ENCODE data around the gene DPY19L3.
A peak's percentile ranks its signal among the peaks of the same experiment; 100 is the strongest.

DPY19L3 gene

DNA sequence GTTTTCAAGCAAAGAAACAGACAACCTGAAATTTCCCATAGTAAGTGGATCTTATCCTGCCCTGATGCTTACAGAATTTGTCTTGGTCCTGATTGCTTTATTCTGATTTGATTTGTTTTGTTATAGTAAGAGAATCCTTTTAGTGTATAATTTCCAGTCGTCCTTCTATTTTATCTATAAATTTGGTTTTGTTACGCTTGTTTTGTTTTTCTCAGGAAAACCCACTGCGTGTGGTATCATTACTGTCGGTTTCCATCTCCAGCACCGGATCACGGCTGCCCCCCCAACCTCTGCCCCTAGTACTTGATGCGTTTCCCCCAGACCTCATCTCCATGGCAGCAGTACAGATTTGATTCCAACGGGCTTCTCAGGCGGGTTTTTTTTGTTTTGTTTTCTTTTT lies 117.4 kb downstream of the DPY19L3 start:
- DNase-seq: no peak

DNA sequence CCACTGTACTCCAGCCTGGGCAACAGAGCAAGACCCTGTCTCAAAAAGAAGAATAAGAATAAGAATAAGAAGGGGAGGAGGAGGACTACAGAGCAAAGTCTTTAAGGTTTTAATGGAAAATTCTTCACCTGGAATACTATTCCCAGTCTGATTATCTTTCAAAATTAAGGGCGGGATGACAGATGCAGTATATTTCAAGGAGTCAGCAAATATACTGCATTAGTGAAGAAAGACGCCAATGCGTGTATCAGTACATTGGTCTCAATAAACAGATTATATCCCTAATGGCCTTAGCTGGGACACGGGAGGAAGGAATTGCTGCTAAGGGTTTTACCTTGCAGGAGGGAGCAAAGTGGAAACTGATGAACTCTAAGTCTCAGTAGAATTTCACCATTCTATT lies 121.3 kb downstream of the DPY19L3 start:
- no peak for DNase-seq

DNA sequence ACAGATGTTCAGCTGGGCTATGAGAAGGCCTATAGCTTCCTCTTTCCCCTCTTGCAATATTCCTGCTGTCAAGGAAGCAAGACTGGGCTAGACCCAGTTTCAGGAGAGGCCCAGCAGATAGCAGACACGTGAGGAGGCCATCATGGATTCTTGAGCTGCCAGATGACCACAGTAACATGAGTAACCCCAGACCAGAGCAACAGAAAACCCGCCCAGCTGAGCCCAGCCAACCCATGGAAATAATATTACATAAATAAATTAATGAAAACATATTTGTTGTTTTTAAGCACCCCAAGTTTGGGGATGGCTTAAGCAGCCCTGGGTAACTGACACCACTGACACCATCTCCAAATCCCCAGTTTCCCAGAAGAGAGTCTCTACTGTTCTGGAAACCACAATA lies 125.2 kb downstream of the DPY19L3 start:
- DNase-seq: no peak

DNA sequence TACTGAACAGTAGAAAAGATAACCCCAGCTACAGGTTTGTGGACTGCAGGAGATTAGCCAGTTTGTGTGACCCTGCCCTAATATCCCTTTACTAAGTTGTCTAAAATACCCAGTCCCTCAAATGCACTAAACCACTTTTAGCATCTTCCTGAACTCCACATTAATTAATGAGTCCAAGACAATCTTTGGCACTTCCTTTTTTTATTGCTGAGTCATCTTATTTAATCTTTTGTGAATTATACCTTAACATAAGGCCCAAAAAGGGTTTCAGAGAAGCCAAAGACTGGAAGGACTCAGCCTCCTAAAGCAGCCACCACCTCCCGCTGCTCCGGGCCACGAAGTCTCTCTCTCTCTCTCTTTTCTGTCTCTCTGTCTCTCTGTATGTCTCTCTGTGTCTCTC lies 126.7 kb downstream of the DPY19L3 start:
- DNase-seq: peak; percentile 17

All from hematopoietic multipotent progenitor cell treated with erythropoietin and hydrocortisone succinate and interleukin-3 and kit ligand, for 6 days (in vitro differentiated cells).